GM12878 (cell line): ENCODE data around the gene ARHGEF17. TPM values are rescaled to one million over a fixed set of nuclear protein-coding genes. Genes with fewer than 3 reads are reported as not detected.

Experiments
- ATAC-seq: fragments of 200-7000 bp; cut with Tn5 transposase; 3 replicates; pipeline ENCODE4 v1.9.1; 2020; ENCODE audit warnings: mild to moderate bottlenecking, moderate library complexity
- BruUV-seq: library from RNA; stranded (reverse); fragments of 400-500 nt; replicated peaks from 2 replicates; lab custom pipeline; 2021; lab: Mats Ljungman, UMichigan
- CTCF ChIA-PET: fragments of 300-600 bp; sonication (Branson Sonifier 250); formaldehyde crosslinking; extraction: SDS; loops from one replicate; lab custom pipeline; 2021; ENCODE audit warnings: inconsistent platforms; lab: Yijun Ruan, JAX
- POLR2A ChIA-PET: fragments of 350-600 bp; formaldehyde crosslinking; extraction: SDS; loops from one replicate; lab custom pipeline; 2021; ENCODE audit warnings: inconsistent platforms; lab: Charles Lee
- RAD21 ChIA-PET: fragments of 300-600 bp; sonication (Branson Sonifier 250); formaldehyde crosslinking; loops from one replicate; lab custom pipeline; 2023; ENCODE audit warnings: antibody characterized with exemption; ENCODE audit not compliant: unreplicated experiment; lab: Charles Lee
- SMC1A ChIA-PET: fragments of 300-600 bp; sonication (Branson Sonifier 250); formaldehyde crosslinking; loops from one replicate; lab custom pipeline; 2023; ENCODE audit not compliant: unreplicated experiment, uncharacterized antibody; lab: Charles Lee
- DNase-seq: peaks from one replicate; pipeline ENCODE4 v3.0.0-alpha.2; 2011; ENCODE audit warnings: low read depth, low spot score
- FAIRE-seq: peaks from 3 replicates; lab custom pipeline; 2011; peaks lifted over from hg19 to GRCh38; lab: Jason Lieb, UNC
- H2AFZ ChIP-seq: 2 replicates; pipeline ENCODE4 v1.6.0; 2011; ENCODE audit warnings: low read depth, low read length, control low read depth; ENCODE audit not compliant: control insufficient read depth
- H3K27ac ChIP-seq: 2 replicates; pipeline ENCODE4 v1.5.1; 2011; ENCODE audit warnings: control low read depth; ENCODE audit not compliant: control insufficient read depth, insufficient read depth
- H3K27me3 ChIP-seq, 2 experiments: replicated peaks in 1 of 2; 2 replicates each; pipeline versions ENCODE4 v1.6.0 to v1.6.1; 2011; ENCODE audit warnings: low read length in 1 of 2; ENCODE audit not compliant: control insufficient read depth in 2 of 2, insufficient read depth in 2 of 2
- H3K36me3 ChIP-seq, 2 experiments: 2 replicates each; pipeline ENCODE4 v1.5.1; 2011; ENCODE audit warnings: low read length in 1 of 2; ENCODE audit not compliant: control insufficient read depth in 2 of 2, insufficient read depth in 2 of 2
- H3K4me1 ChIP-seq: 2 replicates; pipeline ENCODE4 v1.6.1; 2011; ENCODE audit warnings: mild to moderate bottlenecking, low read length, moderate library complexity, mixed read lengths; ENCODE audit not compliant: control insufficient read depth, insufficient read depth
- H3K4me2 ChIP-seq: 2 replicates; pipeline ENCODE4 v1.6.0; 2011; ENCODE audit warnings: control low read depth; ENCODE audit not compliant: control insufficient read depth, insufficient read depth
- H3K4me3 ChIP-seq: fragments of 200-600 bp; sonication (generic); 2 replicates; pipeline ENCODE4 v1.5.1; 2016
- H3K79me2 ChIP-seq: 2 replicates; pipeline ENCODE4 v1.6.0; 2011; ENCODE audit warnings: low read length; ENCODE audit not compliant: control insufficient read depth, insufficient read depth
- H3K9ac ChIP-seq: 2 replicates; pipeline ENCODE4 v1.8.0; 2011; ENCODE audit warnings: low read length, control low read depth, mixed read lengths; ENCODE audit not compliant: control insufficient read depth, insufficient read depth
- H3K9me3 ChIP-seq: replicated peaks from 3 replicates; pipeline ENCODE4 v1.5.1; 2011; ENCODE audit warnings: mild to moderate bottlenecking, low read length; ENCODE audit not compliant: control insufficient read depth, insufficient read depth
- H4K20me1 ChIP-seq: 2 replicates; pipeline ENCODE4 v1.6.0; 2011; ENCODE audit not compliant: control insufficient read depth, insufficient read depth
- BCLAF1 ChIP-seq: fragments of 450-650 bp; IDR thresholded peaks from 2 replicates; pipeline ENCODE4 v1.6.1; 2017; ENCODE audit warnings: antibody characterized with exemption, mild to moderate bottlenecking, moderate library complexity
- CBFB ChIP-seq: IDR thresholded peaks from 2 replicates; pipeline ENCODE4 v1.6.1; 2016; ENCODE audit warnings: antibody characterized with exemption, low read depth
- NFIC ChIP-seq: IDR thresholded peaks from 2 replicates; pipeline ENCODE4 v1.6.1; 2012; ENCODE audit warnings: low read depth, mild to moderate bottlenecking, inconsistent platforms, low read length, moderate library complexity
- NFYB ChIP-seq: IDR thresholded peaks from 2 replicates; pipeline ENCODE4 v1.6.1; 2011; ENCODE audit warnings: low read depth, mild to moderate bottlenecking, low read length, improper control_type of control experiment, moderate library complexity; ENCODE audit not compliant: insufficient read depth
- RCOR1 ChIP-seq: conservative IDR thresholded peaks from 2 replicates; pipeline ENCODE4 v1.6.1; 2012; ENCODE audit warnings: low read depth, low read length, improper control_type of control experiment
- ZSCAN29 ChIP-seq: fragments of 450-650 bp; IDR thresholded peaks from 2 replicates; pipeline ENCODE4 v1.6.1; 2017; ENCODE audit warnings: mild to moderate bottlenecking, moderate library complexity
- WGBS: methylation state at CpG from one replicate; pipeline ENCODE4 v1.1.6; 2016; ENCODE audit warnings: low lambda C conversion rate; ENCODE audit not compliant: insufficient replicate concordance, insufficient coverage; ENCODE audit errors: missing lambda C conversion rate; 5-methylcytosine and 5-hydroxymethylcytosine counted together
- in situ Hi-C: fragments of 300-500 bp; cut with MboI; formaldehyde crosslinking; loops from 9 replicates; pipeline ENCODE4 v1.14.3; 2018; ENCODE audit warnings: mixed read lengths
- intact Hi-C: fragments of 100-400 bp; cut with micrococcal nuclease; formaldehyde crosslinking; loops from one replicate; pipeline ENCODE4 v1.14.2; 2022; ENCODE audit not compliant: unreplicated experiment
- polyA plus RNA-seq, 11 experiments: library from polyadenylated mRNA; depleted of rRNA in 4 of 11; unstranded in 6 of 11; stranded (reverse) in 5 of 11; fragments of >200 nt; fragmentation: Nextera tagmentation in 4 of 11; fragmentation: Illumina TruSeq in 1 of 11; extraction: Ambion mirVana in 4 of 11; extraction: Trizol in 1 of 11; gene quantifications; 1 replicate in 1 of 11; 2 replicates in 10 of 11; pipeline versions ENCODE4 v1.2.1 to v1.2.3, GENCODE V29; 2011 to 2016; ENCODE audit warnings: inconsistent platforms in 2 of 11, missing spikeins in 2 of 11, low read depth in 1 of 11
- total RNA-seq, 4 experiments: library from RNA; depleted of rRNA in 3 of 4; stranded (reverse); fragments of >200 nt in 3 of 4; fragmentation: Illumina TruSeq in 1 of 4; extraction: Trizol in 1 of 4; gene quantifications; 2 replicates each; pipeline versions ENCODE4 v1.2.1 to v1.2.3, GENCODE V29; 2013 to 2021

Gene ARHGEF17
- total and polyA plus RNA-seq, 10 of the 15 experiments (the other 5 are each of a cell fraction or from before 2014, with no cell fraction given): 0.15 to 11.0 (median 1.7) TPM

GRCh38 chr11:73318501-73319011, 10.5 kb downstream of the ARHGEF17 start:
- in situ Hi-C loops: no loop called here
- POLR2A ChIA-PET: interaction anchor here (0.6 to 7.8 kb wide), 2 partner anchors 10 to 221 kb away, joined by 6 to 40 read pairs; partner anchors contain the start of gene ARHGEF17
- no peak for DNase-seq

More at GRCh38 chr11:73318501-73319011, 10.5 kb downstream of the ARHGEF17 start:
- H3K4me2 ChIP-seq: no peak overlapping the region
- H3K27me3 ChIP-seq: no peaks in the 10 kb centered on the region
- ChIA-PET RAD21 (interaction anchor here (1.6 kb wide), 1 partner anchor 13 kb away, joined by 4 read pairs; no protein-coding TSS in a partner anchor), SMC1A (interaction anchor here (0.6 kb wide), 1 partner anchor 17 kb away, joined by 4 read pairs; no protein-coding TSS in a partner anchor), CTCF (interaction anchor here (1.3 kb wide), 1 partner anchor 18 kb away, joined by 6 read pairs; no protein-coding TSS in a partner anchor)
- no peaks in the 10 kb centered on the region for H4K20me1 ChIP-seq
- TF ChIP-seq NFIC: no peak
- TF ChIP-seq BCLAF1: no peak
- TF ChIP-seq NFYB: no peak
- TF ChIP-seq CBFB: no peak
- TF ChIP-seq ZSCAN29: no peak
- no peak for TF ChIP-seq RCOR1
- peaks cover 27% of the 10 kb centered on the region for H3K79me2 ChIP-seq
- no peak overlapping the region for H2AFZ ChIP-seq
- peaks cover 40% of the 10 kb centered on the region for H3K4me1 ChIP-seq
- H3K4me3 ChIP-seq: no peak overlapping the region; the same call in 1 of the 2 replicates
- FAIRE-seq (no peak), ATAC-seq (no peak)
- no peak overlapping the region for H3K9ac ChIP-seq
- WGBS: 68% methylated on average over 8 of the region's 8 CpGs
- intact Hi-C loops: no loop called here
- no peak overlapping the region for H3K27ac ChIP-seq
- no TSS peak for BruUV-seq
- no peaks in the 10 kb centered on the region for H3K9me3 ChIP-seq
- peaks cover 0 to 1% of the 10 kb centered on the region in 2 experiments; a peak in 2 of 4 replicates for H3K36me3 ChIP-seq
